GM18951 (cell line): Measurements from ENCODE around the gene OCA2.

ENCODE experiments used
- POLR2A ChIP-seq: IDR thresholded peaks from 4 replicates; pipeline ENCODE4 v1.6.1; 2011; ENCODE audit warnings: mild to moderate bottlenecking; ENCODE audit not compliant: insufficient read length, insufficient read depth; ENCODE audit errors: extremely low read depth
- in situ Hi-C: fragments of 300-500 bp; cut with MboI; formaldehyde crosslinking; loops from one replicate; pipeline ENCODE4 v1.12.0; 2022; ENCODE audit warnings: low sequenced_read_pairs, mixed read lengths, inconsistent platforms; ENCODE audit not compliant: unreplicated experiment

OCA2 gene

GRCh38 chr15:27763514-27763913, 335.6 kb downstream of the OCA2 start:
- no peak for TF ChIP-seq POLR2A
- in situ Hi-C loops, result no loop called here

- in situ Hi-C loops, result no loop called here
- TF ChIP-seq POLR2A, result no peak
Measured at GRCh38 chr15:27762471-27762870, 336.6 kb downstream of the OCA2 start.

GRCh38 chr15:27757052-27757451, 342.1 kb downstream of the OCA2 start:
- in situ Hi-C loops, result no loop called here
- TF ChIP-seq POLR2A, result no peak

GRCh38 chr15:27752691-27753090, 346.4 kb downstream of the OCA2 start:
- in situ Hi-C loops, result no loop called here
- no peak for TF ChIP-seq POLR2A

DNA sequence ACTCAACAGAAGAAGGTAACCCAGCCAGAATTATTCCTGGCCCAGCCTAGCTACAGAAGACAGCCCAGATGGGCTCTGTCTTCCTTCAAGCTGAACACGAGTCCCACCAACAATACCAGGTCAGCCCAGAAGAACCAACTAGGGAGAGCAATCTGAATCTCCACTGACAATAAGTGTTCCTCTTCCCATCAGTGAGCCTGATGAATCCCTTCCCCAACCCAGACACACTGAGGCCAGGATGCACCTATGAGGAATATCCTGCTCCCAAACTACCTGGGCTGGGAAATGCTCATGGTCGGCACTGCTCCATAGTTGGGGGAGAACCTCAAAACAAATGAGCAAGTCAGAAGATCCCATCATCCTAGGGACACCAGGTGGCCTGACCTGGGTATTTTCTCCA, 351.1 kb downstream of the OCA2 start:
- TF ChIP-seq POLR2A, result no peak
- in situ Hi-C loops, result no loop called here

GRCh38 chr15:27746401-27746955, 352.6 kb downstream of the OCA2 start:
- in situ Hi-C loops, result no loop called here
- no peak for TF ChIP-seq POLR2A

DNA sequence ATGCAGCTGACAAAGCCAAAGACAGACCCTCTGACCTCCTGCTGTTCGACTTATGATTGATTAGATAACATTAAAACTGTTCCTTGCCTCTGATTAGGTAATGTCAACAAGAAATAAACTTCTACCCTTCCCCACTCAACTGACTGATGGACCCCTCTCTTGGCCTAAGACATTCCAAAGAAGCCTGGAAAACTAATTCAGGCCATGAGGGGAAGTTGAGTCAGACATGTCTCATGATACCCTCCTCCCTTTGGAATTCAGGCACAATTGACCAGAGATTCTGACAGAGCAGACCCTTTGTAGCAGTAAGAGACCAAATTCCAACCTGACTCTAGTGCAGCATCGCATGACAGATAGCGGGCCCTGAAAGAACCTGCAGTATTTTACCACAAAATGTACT, 354.5 kb downstream of the OCA2 start:
- no peak for TF ChIP-seq POLR2A
- in situ Hi-C loops, result no loop called here

GRCh38 chr15:27743638-27744037, 355.5 kb downstream of the OCA2 start:
- in situ Hi-C loops, result no loop called here
- TF ChIP-seq POLR2A, result no peak

DNA sequence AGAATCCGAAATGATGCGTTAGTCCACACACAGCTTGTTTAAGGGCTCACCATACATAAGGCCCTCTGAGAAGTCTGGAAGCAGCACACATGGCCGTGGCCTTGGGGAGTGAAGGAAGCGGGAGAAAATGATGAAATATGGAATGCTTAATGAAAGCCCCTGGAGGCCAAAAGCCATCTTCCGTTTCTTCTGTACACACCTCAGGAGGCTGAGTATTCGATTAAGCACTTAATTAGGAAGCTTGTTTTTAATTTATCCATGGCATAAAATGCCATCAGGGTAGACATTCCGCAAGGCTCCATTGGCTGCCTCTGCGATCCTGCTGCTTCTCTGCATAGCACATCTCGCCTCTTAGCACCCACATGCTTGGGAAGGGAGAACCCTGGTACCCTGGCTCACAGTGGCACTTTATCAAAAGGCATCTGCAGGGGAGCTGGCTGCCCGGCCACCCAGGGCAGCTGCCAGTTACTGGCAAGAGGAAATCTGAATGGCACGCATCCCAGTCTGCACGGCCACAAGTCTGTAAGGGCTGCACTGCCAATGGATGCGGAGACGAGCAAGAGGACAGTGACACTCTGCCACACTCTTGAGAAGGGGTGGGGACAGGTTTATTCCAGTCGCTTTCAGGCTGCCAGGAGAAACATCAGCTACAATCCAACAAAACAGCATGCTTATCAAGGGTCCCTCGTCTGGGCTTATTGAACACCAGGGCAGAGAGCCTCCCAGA, 356.2 kb downstream of the OCA2 start:
- in situ Hi-C loops, result no loop called here
- no peak for TF ChIP-seq POLR2A

DNA sequence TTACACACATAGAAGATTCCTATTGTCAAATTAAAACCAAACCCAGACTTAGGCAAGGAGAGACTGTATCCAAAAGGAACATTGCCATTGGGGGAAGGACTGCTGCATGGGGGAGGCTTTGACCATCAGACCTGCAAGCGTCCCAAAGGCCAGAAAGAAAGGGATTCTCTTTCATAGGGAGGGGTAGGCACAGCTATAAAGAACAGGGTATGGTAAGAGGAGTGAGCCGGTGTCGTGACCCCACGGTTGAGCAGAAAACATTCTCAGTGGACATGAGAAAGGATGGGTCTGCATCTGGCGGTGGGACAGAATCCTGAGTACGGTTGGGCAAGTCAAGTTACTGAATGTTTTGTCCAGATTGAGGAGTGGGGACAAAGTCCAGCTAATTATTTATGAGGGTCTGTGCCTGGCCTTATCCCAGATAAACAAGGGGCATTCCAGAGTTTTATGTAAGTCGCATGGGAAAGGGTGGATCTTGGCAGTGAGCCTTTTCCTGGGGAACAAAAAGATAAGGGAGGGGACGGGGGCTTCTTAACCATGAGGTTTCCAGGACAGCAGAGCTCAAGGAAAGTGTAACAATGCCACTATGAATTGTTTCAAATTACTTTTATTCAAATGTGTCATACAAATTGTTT, 357.8 kb downstream of the OCA2 start:
- in situ Hi-C loops, result no loop called here
- no peak for TF ChIP-seq POLR2A

DNA sequence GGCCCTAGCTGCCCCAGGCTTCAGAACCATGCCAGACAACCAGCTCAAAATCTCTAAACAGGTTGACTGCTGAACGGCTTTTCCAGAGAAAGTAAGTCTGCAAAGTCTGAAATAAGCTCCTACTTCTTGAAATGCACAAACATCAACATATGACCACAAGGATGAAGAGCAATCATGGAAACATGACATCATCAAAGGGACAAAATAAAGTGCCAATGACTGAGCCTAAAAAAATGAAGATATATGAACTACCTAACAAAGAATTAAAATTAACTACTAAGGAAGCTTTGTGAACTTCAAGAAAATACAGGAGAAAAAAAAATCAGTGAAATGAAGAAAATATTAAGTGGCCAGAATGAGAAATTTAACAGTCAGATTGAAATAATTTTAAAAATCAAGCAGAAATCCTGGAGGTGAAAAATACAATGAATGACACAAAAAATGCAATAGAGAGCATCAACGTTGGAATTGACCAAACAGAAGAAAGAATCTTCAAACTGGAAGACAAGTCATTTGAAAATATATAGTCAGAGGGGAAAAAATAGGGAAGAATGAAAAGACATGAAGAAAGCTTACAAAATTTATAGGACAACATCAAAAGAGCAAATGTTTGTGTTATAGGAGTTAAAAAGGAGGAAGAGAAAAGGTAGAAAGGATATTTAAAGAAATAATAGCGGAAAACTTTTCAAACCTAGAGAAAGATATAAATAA, 364.2 kb downstream of the OCA2 start:
- no peak for TF ChIP-seq POLR2A
- in situ Hi-C loops, result no loop called here

DNA sequence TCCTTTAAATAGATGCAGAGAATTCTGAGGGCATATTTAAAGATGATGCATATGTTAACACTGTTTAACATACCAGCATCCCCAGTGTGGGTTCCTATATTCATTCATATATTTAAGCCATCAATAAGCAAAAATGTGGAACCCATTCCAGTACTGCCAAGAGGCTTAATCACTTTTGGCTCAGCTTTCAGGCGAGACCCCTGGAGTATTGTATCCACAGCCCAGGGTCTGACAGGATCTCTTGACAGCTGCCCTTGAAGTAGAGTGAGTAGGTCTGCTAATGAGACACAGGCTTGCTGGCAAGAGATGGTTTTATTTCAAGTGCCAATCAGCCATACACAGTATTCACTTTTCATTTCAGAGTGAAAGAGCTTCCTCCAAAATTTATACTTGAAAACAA, 367.3 kb downstream of the OCA2 start:
- TF ChIP-seq POLR2A, result no peak
- in situ Hi-C loops, result no loop called here

DNA sequence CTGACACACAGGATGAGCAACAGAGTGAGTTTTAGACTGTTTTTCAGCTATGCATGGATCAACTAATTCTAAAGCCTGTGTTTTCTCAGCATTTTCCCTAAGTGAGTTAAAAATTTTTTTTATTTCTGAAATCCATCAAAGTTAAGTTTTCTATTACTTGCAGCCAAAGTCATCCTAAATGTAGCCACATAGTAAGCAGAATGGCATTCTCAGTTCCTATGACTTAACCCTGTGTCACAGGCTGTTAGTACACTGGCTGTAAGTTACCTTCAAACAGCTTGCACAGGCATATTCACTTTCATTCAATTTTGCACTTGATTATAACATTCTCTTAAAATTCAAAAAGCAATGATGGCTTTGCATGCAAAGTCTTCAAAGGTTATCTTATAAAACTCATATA, 368.2 kb downstream of the OCA2 start:
- no peak for TF ChIP-seq POLR2A

More for the DNA sequence above, 368.2 kb downstream of the OCA2 start:
- in situ Hi-C loops, result no loop called here
